OCI-LY3 (cell line): ENCODE data around the gene CEP350.

Source experiments
- CTCF ChIP-seq: fragments of 200-600, 300-600 bp; sonication (generic); IDR thresholded peaks from 2 replicates; pipeline ENCODE4 v1.5.1; 2014; ENCODE audit warnings: antibody characterized with exemption, low read length, low read depth
- EZH2phosphoT487 ChIP-seq: fragments of 200-600 bp; shearing (Covaris generic); IDR thresholded peaks from 2 replicates; pipeline ENCODE4 v1.6.1; 2018; ENCODE audit warnings: antibody characterized with exemption, mixed run types, low read depth

- TF ChIP-seq CTCF (no peak), EZH2phosphoT487 (no peak)
These were observed 182.4 kb downstream of the CEP350 start for GRCh38 chr1:180136968-180137356.
